ENCODE results near the gene BRD1.
"Not testable (repeated sequence)": the region's sequence is repeated elsewhere in the genome, so short reads cannot be mapped to it uniquely, and the experiment has no call there.

Gene BRD1

DNA sequence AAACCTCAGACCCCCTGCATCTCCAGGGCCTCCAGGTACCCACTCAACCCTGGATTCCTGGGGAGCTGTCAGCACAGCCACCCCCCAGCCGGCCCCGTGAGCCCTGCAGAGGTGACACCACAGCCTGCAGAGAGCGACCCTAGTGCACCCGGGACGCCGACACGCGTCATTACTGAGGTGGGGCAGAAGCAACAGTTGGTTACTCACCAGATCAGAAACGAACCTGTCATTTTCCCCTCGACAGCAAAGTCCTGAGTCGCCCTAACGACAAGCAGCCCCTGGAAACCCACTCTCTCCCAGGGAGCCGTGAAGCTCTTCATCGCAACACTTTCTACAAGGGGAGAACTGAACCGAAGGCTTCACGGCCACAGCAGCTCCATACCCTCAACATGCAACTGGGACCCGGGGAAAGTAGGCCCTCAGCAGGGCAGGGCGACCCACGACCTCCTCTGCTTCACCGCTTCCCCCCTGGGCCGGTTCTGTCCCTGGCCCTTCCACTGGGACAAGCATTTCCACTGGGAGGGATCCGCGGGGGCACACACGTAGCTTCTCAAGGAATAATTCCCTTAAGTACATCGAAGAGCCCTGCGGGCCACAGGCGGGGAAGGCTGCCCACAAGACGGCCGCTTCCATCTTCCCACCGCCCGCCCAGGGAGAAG, 1.6 kb downstream of the BRD1 start:
- DNase-seq: peak; percentile 78

GRCh38 chr22:49825436-49825835, 2.2 kb downstream of the BRD1 start:
- DNase-seq: no peak

GRCh38 chr22:49824936-49825335, 2.7 kb downstream of the BRD1 start:
- DNase-seq: no peak

DNA sequence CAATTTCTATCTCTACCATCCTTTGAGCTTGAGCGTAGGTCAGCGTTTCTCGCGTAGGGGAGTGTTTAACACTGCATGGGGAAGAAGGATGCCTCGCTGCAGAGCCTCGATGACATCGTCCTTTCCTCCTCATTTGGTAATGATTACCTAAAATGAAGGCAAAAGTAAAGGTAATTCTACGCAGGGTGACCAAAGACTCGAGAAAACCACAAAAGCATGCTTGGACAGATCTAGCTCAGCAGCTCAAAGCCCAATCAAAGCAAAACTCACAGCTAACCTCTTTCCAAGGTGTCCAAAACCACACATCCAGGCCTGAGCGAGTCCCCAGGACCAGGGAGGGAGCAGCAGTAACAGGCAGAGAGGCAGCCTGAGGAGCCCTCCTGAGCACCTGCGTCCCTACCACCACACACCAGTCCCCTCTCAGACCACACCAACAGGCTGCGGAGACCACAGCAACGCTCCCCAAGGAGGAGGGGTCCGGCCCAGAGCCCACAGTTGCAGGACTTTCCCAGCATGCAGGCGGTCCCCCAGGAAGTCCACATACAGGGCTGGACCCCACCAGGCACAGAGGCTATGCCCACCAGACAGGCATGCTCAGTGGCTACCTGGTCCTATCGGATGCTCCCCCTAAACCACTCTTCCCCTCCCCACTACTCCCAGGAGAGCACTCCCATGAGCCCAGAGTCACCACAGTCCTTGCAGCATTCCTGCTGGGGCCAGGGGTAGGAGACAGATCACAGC, 3.3 kb downstream of the BRD1 start:
- DNase-seq: no peak

DNA sequence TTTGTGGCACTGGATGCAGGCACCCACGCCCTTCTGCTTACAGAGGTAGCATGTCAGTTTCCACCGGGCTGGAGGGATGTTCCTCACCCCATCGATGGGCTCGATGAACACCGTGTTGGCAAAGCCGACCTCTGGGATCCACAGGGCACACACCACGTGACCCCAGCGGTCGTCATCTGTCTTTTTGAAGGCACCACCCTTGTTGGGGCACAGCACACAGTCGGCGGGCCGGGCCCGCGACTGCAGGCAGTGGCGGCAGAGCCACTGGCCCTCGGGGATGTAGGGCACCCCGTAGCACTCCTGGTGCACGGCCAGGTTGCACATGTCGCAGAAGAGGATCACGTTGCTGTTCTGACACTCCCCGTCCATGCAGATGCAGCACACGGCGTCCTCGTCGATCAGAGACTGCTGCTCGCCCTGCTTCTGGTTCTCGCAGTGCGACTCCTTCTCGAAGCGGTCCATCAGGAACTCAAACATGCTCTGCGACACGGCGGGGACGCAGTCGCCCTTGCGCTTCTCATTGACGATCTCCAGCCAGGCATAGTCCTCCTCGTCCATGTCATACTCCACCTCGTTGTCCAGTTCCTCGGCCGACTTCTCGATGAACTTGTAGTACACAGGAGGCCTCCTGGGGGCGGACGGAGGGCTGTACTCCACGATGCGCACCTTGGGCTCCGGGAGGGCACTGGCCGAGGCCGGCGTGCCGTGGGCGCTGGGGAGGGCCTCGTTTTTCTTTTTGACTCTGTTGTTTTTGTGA, 4.2 kb downstream of the BRD1 start:
- no peak for DNase-seq

DNA sequence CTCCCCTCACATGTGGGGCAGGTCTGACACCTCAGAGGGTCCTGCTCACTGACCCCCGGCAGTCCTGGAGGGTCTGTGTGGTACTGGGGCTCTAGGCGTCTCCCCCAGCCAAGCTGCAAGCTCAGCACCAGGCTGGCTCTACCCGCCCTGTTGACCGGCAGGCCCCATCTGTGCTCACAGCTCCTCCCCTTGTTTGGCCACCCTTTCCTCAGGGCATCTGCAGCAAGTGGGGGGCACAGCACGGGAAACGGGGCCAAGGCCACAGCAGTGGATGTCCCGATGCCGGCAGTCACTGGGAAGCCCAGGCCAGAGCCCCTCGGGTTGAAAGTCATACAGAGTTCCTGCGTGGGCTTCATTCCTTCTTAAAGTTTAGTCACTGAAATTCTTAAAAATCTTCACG, 5.9 kb downstream of the BRD1 start:
- DNase-seq: not testable (repeated sequence)

GRCh38 chr22:49820984-49821383, 6.7 kb downstream of the BRD1 start:
- no peak for DNase-seq

DNA sequence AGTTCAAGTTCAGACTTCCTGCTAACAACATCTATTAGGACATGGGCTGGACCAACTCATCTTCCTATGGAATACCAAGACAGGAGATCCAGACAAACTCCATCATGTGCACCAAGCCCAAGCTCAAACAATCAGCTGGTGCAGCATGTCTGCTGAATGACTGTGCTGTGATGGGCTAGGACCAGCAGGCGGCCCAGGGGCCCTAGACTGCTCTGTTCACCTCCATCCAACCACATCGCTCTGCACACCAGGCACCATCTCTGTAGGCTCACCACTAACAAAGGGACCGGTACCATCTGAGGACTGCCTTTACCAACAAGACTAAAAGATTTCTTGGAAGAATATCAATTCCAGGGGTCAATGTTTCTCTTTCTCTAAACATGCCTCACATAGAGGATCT, 10.3 kb downstream of the BRD1 start:
- no peak for DNase-seq

- no peak for DNase-seq
Measured at GRCh38 chr22:49815641-49816091, 12.0 kb downstream of the BRD1 start.

DNA sequence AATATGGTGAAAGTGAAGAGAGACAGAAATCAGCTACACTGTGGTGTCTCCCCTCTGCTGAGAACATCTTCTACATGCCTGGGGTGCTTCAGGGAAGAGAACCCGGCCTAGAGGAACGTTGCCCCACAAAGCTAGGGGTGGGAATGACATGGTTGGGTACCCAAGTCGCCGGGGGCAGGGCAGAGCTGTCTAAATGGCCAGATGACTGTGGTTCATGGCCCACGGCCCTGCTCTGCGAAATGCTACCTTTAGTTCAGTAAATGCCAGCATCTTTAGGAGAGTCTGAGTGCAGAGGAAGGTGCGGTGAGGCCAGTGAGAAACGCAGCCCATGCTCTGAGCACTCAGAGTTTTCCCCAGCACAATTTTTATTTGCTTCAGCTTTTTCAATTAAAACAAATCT, 12.8 kb downstream of the BRD1 start:
- DNase-seq: no peak

GRCh38 chr22:49814164-49814686, 13.4 kb downstream of the BRD1 start:
- DNase-seq: no peak

GRCh38 chr22:49812838-49813237, 14.8 kb downstream of the BRD1 start:
- no peak for DNase-seq

DNA sequence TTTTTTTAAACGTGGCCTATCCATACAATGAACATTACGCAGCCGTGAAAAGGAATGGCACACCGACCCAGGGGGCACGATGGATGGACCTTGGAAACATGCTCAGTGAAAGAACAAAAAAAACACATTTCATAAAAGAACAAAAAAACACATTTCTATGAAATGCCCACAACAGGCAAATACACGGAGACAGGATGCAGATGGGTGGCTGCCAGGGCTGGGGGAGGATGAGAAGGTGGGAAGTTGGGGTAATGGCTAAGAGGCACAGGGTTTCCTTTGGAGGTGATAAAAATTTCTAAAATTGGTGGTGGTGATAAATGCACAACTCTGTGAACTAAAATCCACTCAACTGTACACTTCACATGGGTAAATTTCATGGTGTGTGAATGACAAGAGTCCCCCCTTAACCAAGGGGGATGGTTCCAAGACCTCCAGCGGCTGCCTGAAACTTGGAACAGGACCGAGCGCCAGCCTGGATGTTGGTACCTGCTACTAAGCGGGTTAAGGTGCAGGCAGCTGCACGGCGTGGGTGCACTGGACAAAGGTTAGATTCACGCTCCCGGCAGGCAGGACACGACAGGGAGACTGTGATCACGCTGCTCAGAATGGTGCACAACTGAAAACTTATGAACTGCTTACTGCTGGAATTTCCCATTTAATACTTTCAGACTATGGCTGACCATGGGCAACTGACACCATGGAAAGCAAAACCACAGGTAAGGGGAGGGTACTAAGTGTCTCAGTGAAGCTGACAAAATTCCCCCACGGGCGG, 16.5 kb downstream of the BRD1 start:
- DNase-seq: no peak

GRCh38 chr22:49810363-49811019, 17.2 kb downstream of the BRD1 start:
- DNase-seq: no peak

- no peak for DNase-seq
Measured at GRCh38 chr22:49807780-49808708, 19.6 kb downstream of the BRD1 start.

DNA sequence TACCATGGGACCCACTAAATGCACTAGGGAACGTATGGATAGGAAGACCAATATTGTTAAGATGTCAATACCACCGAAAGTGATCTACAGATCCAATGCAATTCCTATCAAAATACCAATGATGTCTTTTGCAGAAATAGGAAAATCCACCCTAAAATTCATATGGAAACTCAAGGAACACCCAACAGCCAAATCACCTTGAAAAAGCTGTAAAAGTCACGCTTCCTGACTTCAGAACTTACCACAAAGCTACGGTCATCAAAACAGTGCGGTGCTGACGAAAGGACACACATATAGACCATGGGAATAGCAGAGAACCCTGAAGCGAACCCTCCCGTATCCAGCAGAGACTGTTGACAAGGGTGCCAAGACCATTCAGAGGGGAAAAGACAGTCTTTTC, 20.5 kb downstream of the BRD1 start:
- no peak for DNase-seq

GRCh38 chr22:49803737-49804375, 23.8 kb downstream of the BRD1 start:
- no peak for DNase-seq

GRCh38 chr22:49803134-49803533, 24.5 kb downstream of the BRD1 start:
- no peak for DNase-seq

DNA sequence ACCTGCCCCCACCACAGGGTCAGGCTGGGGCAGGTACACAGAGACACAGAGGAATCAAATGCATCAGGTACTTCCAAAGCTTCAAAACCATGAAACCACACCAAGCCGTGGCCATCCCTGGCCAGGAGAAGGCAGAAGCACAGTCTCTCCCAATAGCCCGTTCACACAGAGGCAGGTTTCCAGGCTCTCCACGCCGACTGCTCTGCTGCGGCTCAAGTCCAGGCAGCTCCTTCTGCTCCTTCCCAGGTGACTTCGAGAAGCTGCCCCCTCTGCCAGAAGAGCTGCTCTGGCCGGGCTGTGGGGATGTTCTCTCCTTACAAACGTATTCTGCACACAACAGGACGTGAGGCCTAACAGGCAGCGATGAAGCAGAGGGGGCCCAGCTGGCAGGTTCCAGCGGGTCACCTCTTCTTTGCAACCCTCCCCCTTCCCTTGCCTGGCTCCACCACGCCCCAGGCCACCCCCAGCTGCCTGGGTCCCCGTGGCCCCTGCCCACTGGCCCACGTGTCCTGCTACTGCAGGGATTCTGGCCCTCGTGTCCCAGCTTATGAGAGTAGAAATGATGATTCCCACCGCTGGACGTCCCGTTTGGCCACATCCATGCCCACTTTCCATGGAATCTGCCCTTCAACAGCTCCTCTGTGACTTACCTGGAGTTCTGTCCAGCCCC, 26.1 kb downstream of the BRD1 start:
- DNase-seq: no peak

Measured in activated CD8-positive, alpha-beta memory T cell treated with anti-CD3 and anti-CD28 coated beads, Interleukin-2, amount 50 U/mL, for 4 hours (primary cell).